DOHH2 (cell line): ENCODE measurements around the gene MYO18A.

ENCODE experiments used
- EZH2phosphoT487 ChIP-seq: fragments of 200-600 bp; sonication (generic); IDR thresholded peaks from 2 replicates; pipeline ENCODE4 v1.6.1; 2017; ENCODE audit warnings: borderline replicate concordance, mild to moderate bottlenecking, antibody characterized with exemption, low read length, moderate library complexity, mixed read lengths
- TF ChIP-seq, protein P1 (sequence below): fragments of 200-600 bp; sonication (generic); IDR thresholded peaks from one replicate; pipeline ENCODE4 v1.5.1; 2014; ENCODE audit warnings: antibody characterized with exemption, mild to moderate bottlenecking, low read depth, low read length; ENCODE audit not compliant: poor library complexity, severe bottlenecking

DNA sequence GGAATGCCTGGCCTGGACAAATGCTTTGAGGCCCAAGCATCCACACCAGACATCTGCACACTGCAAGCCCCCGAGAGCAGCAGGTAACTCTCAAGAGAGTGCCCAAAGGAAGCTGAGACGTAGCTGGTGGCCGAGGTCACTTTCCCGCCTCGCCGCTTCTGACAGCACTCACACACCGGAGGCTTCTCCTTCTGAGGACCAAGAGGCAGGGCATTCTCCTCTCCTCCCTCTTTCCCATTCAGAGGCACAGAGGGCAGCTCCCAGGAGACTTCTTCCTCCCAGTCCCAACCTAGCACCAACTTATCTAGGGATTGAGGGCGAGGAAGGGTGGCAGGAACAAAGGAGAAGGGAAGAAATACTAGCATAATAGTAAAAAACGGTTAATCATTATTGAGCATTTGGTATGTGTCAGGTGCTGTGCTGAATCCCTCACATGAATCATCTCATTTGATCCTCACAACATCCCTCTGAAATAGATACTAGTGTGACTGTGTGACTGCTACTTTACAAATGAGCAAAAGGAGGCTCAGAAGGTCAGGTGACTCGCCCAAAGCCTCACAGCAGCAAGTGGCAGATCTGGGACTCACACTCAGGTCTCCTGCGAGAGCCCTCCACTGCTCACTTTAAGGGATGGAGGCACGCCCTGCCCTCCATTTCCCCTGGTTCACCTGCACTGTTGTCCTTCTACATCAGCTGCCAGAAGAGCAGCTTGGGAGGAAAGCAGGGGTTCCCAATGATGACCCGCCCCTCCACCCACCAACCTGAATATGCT lies 41.8 kb downstream of the MYO18A start:
- TF ChIP-seq, protein P1, sequence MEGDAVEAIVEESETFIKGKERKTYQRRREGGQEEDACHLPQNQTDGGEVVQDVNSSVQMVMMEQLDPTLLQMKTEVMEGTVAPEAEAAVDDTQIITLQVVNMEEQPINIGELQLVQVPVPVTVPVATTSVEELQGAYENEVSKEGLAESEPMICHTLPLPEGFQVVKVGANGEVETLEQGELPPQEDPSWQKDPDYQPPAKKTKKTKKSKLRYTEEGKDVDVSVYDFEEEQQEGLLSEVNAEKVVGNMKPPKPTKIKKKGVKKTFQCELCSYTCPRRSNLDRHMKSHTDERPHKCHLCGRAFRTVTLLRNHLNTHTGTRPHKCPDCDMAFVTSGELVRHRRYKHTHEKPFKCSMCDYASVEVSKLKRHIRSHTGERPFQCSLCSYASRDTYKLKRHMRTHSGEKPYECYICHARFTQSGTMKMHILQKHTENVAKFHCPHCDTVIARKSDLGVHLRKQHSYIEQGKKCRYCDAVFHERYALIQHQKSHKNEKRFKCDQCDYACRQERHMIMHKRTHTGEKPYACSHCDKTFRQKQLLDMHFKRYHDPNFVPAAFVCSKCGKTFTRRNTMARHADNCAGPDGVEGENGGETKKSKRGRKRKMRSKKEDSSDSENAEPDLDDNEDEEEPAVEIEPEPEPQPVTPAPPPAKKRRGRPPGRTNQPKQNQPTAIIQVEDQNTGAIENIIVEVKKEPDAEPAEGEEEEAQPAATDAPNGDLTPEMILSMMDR, result no peak
- no peak for TF ChIP-seq EZH2phosphoT487
